Thyroid gland (tissue), 4 donors: ENCODE measurements around the gene GPM6B.

Source experiments
- POLR2A ChIP-seq, 2 donors: fragments of 450-650 bp; IDR thresholded peaks; one replicate each; pipeline ENCODE4 v1.6.1; 2017; ENCODE audit warnings: antibody characterized with exemption in 2 of 2, mild to moderate bottlenecking in 2 of 2, moderate library complexity in 1 of 2
- TF ChIP-seq, protein P1 (sequence below), 6 experiments: fragments of 200-600 bp in 3 of 6; fragments of 450-650 bp in 3 of 6; sonication (generic) in 3 of 6; IDR thresholded peaks; one replicate each; pipeline ENCODE4 v1.5.1; 2016 to 2019; ENCODE audit warnings: antibody characterized with exemption in 6 of 6, mild to moderate bottlenecking in 2 of 6, inconsistent platforms in 1 of 6, moderate library complexity in 1 of 6

DNA sequence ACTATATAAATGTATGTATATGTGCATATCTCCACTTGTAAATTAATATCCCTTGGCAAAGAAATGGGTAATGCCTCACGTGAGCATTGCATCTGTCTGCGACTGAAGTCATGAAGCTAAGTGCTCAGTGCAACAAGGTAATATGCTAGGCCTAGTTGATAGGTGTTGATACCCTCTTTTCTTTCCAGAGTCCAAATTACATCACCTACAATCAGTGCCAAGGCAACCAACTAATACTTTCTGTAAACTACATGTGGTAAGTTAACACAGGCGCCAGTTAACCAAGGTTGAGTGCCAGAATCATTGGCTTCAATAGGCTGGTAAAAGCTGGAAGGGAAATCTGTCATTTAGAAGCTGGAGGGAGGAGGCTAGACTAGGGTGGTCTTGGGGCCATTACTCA is 41.1 kb downstream of the GPM6B start:
- no peak for TF ChIP-seq POLR2A (IDR thresholded peaks at IDR 0.05)
- TF ChIP-seq, protein P1, sequence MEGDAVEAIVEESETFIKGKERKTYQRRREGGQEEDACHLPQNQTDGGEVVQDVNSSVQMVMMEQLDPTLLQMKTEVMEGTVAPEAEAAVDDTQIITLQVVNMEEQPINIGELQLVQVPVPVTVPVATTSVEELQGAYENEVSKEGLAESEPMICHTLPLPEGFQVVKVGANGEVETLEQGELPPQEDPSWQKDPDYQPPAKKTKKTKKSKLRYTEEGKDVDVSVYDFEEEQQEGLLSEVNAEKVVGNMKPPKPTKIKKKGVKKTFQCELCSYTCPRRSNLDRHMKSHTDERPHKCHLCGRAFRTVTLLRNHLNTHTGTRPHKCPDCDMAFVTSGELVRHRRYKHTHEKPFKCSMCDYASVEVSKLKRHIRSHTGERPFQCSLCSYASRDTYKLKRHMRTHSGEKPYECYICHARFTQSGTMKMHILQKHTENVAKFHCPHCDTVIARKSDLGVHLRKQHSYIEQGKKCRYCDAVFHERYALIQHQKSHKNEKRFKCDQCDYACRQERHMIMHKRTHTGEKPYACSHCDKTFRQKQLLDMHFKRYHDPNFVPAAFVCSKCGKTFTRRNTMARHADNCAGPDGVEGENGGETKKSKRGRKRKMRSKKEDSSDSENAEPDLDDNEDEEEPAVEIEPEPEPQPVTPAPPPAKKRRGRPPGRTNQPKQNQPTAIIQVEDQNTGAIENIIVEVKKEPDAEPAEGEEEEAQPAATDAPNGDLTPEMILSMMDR (IDR thresholded peaks at IDR 0.05) = no peak
